HG03196 (cell line): ENCODE results near the gene SMYD3.
A peak's percentile ranks its signal among the peaks of the same experiment; 100 is the strongest.

Source experiments
- ATAC-seq: cut with Tn5 transposase; IDR thresholded peaks from one replicate; pipeline ENCODE4 v1.9.1; 2021; ENCODE audit not compliant: unreplicated experiment

The SMYD3 gene

DNA sequence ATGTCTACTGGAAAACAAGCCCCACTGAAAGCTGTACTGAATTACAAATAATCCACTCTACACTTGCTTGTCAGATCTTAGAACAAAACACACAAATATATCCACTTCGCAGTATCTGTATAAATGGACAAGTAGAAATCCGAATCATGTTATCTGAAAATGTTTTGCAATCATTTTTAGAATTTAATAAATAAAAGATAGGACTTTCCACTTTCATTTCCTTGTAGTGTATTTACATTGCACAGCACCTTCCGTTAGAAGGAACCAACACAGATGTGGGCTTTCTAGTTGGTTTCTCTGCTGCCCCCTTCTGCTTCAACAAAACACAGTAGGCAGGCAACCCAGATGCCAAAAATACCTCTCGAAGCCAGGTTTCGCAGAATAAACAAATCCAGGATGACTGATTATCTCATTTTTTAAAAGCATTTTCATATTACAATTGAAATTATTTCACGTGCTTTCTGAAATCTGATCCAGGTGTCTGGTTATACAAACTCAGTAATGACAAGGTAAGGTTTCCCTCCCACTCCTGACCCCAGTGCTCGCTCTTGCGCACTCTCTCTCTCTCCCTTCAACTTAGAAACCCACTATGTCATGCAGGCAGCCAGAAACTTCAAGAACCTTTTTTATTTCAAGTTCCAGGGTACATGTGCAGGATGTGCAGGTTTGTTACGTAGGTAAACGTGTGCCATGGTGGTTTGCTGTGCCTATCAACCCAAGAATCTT is 389.9 kb downstream of the SMYD3 start:
- ATAC-seq = peak; percentile 79

DNA sequence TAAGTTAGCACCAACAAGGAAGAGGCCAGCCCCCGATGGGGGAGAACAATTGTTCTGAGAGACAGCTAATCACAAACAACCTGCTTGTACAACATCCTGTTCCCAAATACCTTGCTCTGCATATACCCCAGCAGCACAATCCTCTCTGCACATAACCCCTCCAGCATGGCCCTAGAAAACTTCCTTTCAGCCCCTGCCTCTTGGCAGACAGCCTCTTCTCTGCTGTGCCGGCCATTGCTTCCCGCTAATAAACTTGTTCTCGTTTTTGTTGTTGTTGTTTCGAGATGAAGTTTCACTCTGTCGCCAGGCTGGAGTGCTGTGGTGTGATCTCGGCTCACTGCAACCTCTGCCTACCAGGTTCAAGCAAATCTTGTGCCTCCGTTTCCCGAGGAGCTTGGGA is 392.7 kb downstream of the SMYD3 start:
- no peak for ATAC-seq

GRCh38 chr1:246113555-246114095 is 393.5 kb downstream of the SMYD3 start:
- ATAC-seq = no peak

GRCh38 chr1:246111570-246111969 is 395.5 kb downstream of the SMYD3 start:
- ATAC-seq = no peak

DNA sequence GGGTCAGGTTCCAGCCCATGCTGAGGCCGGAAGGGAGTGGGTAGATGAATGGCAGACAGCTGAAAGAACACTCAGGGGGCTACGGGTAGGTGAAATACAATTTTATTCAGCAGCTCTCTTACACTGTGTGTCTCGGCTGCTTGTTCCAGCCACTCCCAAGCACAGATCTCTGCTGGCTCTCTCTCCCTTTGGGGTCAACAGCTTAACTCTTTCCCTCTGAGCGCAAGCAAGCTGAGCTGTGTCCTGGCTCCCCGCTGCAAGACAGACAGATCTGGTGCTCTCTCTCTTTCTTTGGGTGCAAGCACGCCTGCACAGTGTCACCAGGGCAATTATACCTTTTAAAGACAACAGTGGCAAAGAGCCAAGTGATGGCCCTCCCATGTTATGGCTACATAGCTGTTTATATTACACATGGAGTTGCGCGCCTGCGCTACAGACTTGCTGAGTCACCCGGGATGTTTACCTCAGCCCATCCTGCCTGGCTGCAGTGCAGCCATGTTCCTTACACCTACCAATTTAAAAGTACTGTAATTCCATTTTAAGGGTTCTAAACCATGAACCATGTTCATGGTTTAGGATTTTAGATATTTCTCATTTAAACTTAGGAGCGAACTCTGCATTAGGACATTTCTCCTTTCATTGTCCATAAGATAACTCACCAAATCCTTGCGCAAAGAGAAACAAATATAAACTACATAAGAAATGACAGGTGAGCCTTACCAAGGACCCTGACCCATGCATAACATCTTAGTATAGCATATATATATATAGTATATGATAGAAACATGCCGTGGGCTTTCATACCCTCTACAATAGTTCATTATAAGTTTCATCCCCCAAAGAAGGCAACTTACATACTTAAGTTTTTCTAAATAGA is 396.5 kb downstream of the SMYD3 start:
- no peak for ATAC-seq

GRCh38 chr1:246108278-246108925 is 398.7 kb downstream of the SMYD3 start:
- no peak for ATAC-seq

- ATAC-seq = no peak
These were observed 399.4 kb downstream of the SMYD3 start for GRCh38 chr1:246107516-246108277.

DNA sequence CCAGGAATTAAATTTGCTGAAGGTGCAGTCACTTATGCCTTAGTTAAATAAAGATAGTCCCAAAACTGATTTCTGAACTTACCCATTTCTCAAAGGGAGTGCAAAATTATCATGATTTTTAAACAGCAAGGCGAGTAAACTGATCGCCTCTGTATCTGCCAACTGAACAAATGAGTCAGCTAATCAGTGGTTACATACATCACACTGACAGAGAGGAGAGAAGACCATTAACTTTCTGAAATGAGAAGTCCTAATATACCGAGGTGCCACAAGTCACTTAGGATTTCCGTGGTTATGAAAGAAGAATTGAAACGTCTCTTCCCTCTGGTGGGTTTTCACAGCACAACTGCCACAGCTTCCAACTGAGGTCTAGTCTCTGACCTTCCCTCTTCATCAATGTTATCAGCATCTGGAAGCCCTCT is 400.7 kb downstream of the SMYD3 start:
- no peak for ATAC-seq

DNA sequence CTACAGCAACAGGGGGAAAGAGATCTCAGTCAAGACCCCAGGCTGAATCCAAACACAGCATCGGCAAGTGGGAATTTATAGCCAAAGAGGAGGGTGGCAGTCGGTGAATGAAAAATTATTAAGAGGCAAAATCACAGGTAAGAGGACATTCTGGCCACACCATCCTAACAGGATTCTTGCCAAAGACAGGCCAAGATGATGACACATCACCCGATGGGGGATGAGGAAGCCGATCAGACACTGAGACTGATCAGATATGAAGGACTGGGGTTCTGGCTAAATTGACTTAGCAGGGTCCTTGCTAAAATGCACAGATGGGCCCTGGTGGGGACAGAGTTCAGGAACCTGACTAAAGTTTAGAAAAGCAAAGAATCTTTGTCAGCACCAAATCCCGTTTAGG is 402.2 kb downstream of the SMYD3 start:
- no peak for ATAC-seq

- ATAC-seq = no peak
These were observed 407.5 kb downstream of the SMYD3 start for GRCh38 chr1:246099570-246099969.

- ATAC-seq = no peak
These were observed 410.7 kb downstream of the SMYD3 start for GRCh38 chr1:246096356-246096755.

DNA sequence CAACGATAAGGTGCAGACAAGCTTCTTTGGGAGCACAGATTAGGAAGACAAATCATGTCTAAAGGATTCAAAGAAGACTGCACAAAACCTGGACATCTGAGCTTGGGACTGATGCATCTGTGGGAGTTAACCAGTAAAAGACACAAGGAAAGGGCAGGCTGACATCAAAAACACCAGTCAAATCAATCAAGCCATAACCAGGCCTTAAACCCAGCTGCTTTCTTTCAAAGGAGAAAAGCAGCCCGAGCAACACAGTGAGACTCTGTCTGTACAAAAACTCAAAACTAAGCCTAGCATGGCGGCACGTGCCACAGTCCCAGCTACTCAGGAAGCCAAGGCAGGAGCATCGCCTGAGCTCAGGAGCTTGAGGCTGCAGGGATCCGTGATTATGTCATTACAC is 411.6 kb downstream of the SMYD3 start:
- no peak for ATAC-seq

DNA sequence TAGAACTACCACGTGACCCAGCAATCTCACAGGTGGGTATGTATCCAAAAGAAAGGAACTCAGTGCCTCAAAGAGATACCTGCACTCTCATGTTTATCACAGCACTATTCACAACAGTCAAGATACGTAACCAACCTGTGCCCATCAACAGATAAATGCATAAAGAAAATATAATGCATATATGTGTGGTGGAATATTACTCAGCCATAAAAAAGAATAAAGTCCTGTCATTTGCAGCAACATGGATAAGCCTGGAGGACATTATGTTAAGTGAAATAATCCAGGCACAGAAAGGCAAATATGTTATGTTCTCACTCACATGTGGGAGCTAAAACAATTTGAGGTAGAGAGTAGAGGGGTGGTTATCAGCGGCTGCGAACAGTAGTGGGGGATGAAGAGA is 413.8 kb downstream of the SMYD3 start:
- ATAC-seq = no peak

GRCh38 chr1:246092136-246092535 is 414.9 kb downstream of the SMYD3 start:
- ATAC-seq = no peak

DNA sequence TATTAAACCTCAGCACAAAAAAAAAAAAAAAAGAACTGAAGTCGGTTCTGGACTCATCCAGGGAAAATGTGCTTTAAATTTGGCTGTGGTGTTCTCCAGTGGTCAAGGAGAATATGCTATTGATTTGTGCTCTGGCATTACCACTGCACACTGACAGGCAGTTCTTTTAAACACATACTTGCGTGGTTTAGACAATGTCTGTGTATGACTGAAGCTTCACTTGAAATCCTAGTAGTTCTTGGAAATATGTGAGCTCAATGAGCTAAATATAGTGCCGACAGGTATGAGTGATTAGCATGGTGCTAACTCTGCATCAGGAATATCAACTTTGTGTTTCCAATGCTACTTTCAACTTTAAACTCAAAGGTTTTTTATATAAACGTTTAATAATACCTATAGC is 415.6 kb downstream of the SMYD3 start:
- no peak for ATAC-seq

- no peak for ATAC-seq
These were observed 420.9 kb downstream of the SMYD3 start for GRCh38 chr1:246086191-246086590.

DNA sequence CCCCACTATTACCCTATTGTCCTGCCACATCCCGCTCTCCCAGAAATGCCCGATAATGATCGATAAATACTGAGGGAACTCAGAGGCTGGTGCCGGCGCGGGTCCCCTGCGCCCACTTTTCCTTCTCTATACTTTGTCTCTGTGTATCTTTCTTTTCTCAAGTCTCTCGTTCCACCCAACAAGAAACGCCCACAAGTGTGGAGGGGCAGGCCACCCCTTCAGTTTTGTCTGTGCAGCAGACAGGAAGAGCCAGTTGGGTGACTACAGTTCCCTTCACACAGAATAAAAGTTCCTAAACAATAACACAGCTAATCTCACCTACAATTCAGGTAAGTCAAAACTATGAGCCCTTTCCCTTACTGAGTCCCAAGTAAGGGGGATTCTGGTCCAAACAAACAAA is 423.7 kb downstream of the SMYD3 start:
- no peak for ATAC-seq

GRCh38 chr1:246081856-246082668 is 425.0 kb downstream of the SMYD3 start:
- ATAC-seq = no peak

DNA sequence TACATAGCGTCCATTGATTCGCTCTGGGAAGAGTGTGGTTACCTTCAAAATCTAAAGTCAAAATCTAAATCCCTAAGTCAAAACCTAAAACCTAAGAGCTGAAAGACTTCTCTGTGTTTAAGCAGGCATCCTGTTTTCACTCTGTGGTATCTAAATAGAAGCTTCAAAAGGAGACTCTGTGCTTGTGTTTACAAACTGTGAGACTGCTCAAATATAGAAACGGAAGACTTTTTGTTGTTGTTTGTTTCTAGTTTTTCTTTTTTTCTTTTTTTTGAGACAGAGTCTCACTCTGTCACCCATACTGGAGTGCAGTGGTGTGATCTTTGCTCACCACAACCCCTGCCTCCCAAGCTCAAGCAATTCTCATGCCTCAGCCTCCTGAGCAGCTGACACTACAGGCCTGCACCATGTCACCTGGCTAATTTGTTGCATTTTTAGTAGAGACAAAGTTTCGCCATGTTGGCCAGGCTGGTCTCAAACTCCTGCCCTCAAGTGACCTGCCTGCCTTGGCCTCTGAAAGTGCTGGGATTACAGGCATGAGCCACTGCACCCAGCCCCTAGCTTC is 425.9 kb downstream of the SMYD3 start:
- no peak for ATAC-seq

- no peak for ATAC-seq
These were observed 427.0 kb downstream of the SMYD3 start for GRCh38 chr1:246080031-246080430.
